Lower leg skin (tissue), 4 donors: ENCODE measurements around the gene SIGLECL1. TPM values are rescaled to one million over a fixed set of nuclear protein-coding genes. Genes with fewer than 3 reads are reported as not detected.

Experiments used
- DNase-seq, 2 donors: peaks; one replicate each; pipeline ENCODE4 v3.0.0-alpha.2; 2019; ENCODE audit warnings: low spot score in 2 of 2
- H3K4me3 ChIP-seq: fragments of 200-600 bp; sonication (generic); 2 replicates; pipeline ENCODE4 v1.5.1; 2017; ENCODE audit warnings: mild to moderate bottlenecking, low read depth; ENCODE audit not compliant: poor library complexity, severe bottlenecking
- POLR2A ChIP-seq, 2 donors: fragments of 450-650 bp; IDR thresholded peaks; one replicate each; pipeline ENCODE4 v1.6.1; 2016 to 2017; ENCODE audit warnings: antibody characterized with exemption in 2 of 2, mild to moderate bottlenecking in 1 of 2, moderate library complexity in 1 of 2
- WGBS, 2 donors: methylation state at CpG; one replicate each; pipeline ENCODE4 v1.1.5; 2018; 5-methylcytosine and 5-hydroxymethylcytosine counted together
- intact Hi-C: fragments of 100-400 bp; cut with DNase I; formaldehyde crosslinking; loops from one replicate; pipeline ENCODE4 v1.15.0; 2023; ENCODE audit warnings: low total_unique reads
- total RNA-seq, 4 donors: library from RNA; depleted of rRNA; stranded (reverse); fragments of >200 nt; gene quantifications; one replicate each; pipeline ENCODE4 v1.1.0, GENCODE V29; 2016
- TF ChIP-seq, protein P1 (sequence below), 3 donors: fragments of 450-650 bp; IDR thresholded peaks; one replicate each; pipeline ENCODE4 v1.5.1; 2016; ENCODE audit warnings: antibody characterized with exemption in 3 of 3, mild to moderate bottlenecking in 3 of 3, moderate library complexity in 2 of 3

Gene SIGLECL1
- not detected for total RNA-seq

DNA sequence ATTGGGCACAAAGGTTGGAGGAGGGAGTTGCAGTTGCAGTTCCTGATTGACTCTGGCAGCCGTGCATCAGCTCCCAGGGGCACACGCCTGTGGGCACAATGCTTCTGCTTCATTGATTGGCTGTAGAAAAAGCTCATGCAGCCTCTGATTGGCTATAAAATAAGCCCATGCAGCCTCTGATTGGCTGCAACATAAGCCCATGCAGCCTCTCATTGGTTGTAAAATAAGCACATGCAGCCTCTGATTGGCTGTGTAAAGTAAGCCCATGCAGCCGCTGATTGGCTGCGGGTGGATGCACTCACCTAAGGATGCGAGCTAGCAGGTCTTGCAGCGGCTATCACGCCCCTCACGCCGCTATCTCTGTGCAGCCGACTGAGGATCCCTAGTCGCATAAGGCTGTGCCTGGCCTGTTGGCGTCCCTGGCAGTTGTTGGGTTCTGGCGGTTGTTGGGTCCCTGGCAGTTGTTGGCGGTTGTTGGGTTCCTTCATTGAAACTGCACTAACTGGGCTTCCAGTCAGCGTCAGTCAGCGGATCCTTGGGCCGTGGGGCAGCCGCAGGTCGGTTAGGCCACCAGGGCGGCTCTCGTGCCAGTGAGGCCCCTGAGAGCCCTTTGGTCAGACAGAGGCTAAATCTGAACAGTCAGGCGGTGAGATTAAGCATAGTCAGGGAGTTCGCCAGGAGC lies at the start of gene SIGLECL1:
TSS of gene SIGLECL1 (plus strand) at position 295 of the 682 bp plus-strand sequence. CDS start 12,993 bp downstream, outside the sequence.
- H3K4me3 ChIP-seq: no peak within 1 kb of the TSS
- 92 to 93% methylated on average over 20 to 21 of the region's 23 CpGs for WGBS, 2 donors
- intact Hi-C loops: no loop called here
- no peak for TF ChIP-seq POLR2A (IDR thresholded peaks at IDR 0.05)
- TF ChIP-seq, protein P1, sequence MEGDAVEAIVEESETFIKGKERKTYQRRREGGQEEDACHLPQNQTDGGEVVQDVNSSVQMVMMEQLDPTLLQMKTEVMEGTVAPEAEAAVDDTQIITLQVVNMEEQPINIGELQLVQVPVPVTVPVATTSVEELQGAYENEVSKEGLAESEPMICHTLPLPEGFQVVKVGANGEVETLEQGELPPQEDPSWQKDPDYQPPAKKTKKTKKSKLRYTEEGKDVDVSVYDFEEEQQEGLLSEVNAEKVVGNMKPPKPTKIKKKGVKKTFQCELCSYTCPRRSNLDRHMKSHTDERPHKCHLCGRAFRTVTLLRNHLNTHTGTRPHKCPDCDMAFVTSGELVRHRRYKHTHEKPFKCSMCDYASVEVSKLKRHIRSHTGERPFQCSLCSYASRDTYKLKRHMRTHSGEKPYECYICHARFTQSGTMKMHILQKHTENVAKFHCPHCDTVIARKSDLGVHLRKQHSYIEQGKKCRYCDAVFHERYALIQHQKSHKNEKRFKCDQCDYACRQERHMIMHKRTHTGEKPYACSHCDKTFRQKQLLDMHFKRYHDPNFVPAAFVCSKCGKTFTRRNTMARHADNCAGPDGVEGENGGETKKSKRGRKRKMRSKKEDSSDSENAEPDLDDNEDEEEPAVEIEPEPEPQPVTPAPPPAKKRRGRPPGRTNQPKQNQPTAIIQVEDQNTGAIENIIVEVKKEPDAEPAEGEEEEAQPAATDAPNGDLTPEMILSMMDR (IDR thresholded peaks at IDR 0.05): no peak
- no peak for DNase-seq

DNA sequence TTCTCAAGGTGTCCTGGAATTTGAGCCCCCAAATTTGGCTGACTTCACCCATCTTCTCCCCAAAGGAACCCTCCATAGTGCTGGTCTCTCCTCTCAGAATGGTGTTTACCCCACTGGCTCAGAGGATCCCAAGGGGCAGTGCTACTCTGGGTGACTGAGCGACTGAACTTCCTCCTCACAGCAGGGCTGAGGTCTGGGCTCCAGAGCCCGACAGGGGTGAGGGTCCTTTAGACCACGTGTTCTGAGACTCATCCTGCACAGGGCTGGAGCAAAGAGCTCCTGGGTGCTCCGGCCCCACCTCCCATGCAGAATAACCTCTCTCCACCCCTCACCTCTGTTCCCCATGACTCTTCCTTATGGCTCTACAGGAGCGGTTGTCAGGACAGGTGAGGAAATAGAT lies 49.2 kb upstream of the SIGLECL1 start:
- no peak for DNase-seq
- H3K4me3 ChIP-seq: no peak overlapping the region
- TF ChIP-seq, protein P1 (IDR thresholded peaks at IDR 0.05): no peak
- TF ChIP-seq POLR2A (IDR thresholded peaks at IDR 0.05): no peak
- intact Hi-C loops: no loop called here
- WGBS, 2 donors: 50 to 58% methylated on average over 5 of the region's 5 CpGs

DNA sequence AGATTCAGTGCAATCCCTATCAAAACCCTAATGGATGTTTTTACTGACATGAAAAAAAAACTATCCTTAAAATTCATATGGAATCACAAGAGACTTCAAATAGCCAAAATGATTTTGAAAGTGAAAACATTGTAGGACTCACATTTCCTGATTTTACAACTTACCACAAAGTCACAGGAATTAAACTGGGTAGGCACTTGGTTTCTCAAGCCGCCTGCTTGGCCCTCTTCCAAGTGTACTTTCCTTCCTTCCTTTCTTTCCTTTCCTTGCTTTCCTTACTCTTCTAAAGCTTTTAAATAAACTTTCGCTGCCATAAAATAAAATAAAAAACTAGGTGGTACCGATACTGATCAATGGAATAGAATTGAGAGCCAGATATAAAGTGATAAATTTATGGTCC lies 47.0 kb upstream of the SIGLECL1 start:
- DNase-seq: no peak
- TF ChIP-seq, protein P1 (IDR thresholded peaks at IDR 0.05): no peak
- no peak for TF ChIP-seq POLR2A (IDR thresholded peaks at IDR 0.05)
- WGBS, 2 donors: 60 to 64% methylated on average over 3 of the region's 3 CpGs
- H3K4me3 ChIP-seq: no peak overlapping the region
- intact Hi-C loops: no loop called here

DNA sequence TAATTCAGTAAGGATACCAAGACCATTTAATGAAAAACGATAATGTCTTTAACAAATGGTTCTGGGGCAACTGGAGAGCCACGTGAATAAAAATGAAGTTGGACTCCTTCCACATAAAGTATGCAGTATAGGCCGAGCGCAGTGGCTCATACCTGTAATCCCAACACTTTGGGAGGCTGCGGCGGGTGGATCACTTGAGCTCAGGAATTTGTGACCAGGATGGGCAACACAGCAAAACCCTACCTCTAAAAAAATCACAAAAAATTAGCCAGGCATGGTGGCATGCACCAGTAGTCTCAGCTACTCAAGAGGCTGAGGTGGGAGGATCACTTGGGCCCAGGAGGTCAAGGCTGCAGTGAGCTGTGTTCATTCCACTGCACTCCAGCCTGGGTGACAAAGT lies 46.6 kb upstream of the SIGLECL1 start:
- WGBS, 2 donors: 75 to 77% methylated on average over 6 of the region's 6 CpGs
- TF ChIP-seq POLR2A (IDR thresholded peaks at IDR 0.05): no peak
- TF ChIP-seq, protein P1 (IDR thresholded peaks at IDR 0.05): no peak
- intact Hi-C loops: no loop called here
- no peak overlapping the region for H3K4me3 ChIP-seq
- DNase-seq: no peak

DNA sequence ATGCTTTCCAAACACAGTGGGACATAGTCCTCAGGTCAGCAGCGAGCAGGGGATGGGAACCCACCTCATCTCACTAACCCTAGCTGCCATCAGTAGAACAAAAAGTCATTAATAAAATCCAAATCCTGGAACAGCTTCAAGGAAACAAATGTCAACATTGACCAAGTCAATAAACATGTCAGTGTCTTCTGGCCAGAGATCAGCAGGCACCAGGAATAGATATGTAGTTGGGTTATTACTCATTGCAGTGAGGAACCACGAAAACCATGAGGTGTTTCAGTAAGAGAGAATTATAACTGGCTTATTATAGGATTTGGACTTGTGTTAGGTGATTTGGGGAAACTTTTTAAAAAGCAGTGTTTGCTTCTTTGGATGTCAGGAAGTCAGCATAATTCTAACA lies 43.1 kb upstream of the SIGLECL1 start:
- intact Hi-C loops: no loop called here
- no peak for DNase-seq
- WGBS, 2 donors: 52 to 59% methylated on average over 2 of the region's 2 CpGs
- no peak overlapping the region for H3K4me3 ChIP-seq
- TF ChIP-seq, protein P1 (IDR thresholded peaks at IDR 0.05): no peak
- no peak for TF ChIP-seq POLR2A (IDR thresholded peaks at IDR 0.05)
